T-helper 22 cell (primary cell): ENCODE data around the gene MYOM3.

Experiments used
- DNase-seq: peaks from one replicate; pipeline ENCODE4 v3.0.0-alpha.2; 2020; ENCODE audit warnings: low read depth

Gene MYOM3

DNA sequence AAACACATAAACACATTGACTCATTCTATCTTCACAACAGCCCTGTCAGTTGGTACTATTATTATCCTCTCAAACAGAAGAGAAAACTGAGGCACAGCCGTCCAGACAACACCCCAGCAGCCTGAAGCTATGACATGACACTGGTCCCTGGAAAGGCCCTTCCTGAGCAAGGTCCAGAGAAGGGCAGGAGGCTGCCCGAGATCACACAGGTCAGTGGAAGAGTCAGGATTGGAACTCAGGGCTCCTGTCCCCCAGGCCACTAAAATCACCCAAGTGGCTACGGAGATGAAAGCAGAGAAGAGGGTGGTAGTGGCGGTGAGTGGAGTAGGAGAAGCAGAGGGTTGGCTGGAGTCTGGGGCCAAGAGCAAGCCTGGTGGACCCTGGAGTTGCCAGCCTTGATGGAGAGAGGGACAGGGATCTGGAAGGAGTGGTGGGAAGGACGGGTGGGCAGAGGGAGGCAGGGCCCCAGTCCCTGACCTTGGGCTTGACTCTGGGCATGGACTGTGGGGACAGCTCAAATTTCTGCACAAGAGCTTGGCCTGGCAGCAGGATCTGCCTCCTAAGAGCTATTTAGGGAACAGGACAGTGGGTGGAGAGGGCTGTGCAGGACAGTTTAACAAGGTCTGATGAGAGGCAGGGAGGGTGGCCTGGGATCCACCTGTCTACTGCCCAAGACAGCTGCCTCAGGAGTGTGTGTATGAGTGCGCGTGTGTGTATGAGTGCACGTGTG, 15.8 kb downstream of the MYOM3 start:
- no peak for DNase-seq

DNA sequence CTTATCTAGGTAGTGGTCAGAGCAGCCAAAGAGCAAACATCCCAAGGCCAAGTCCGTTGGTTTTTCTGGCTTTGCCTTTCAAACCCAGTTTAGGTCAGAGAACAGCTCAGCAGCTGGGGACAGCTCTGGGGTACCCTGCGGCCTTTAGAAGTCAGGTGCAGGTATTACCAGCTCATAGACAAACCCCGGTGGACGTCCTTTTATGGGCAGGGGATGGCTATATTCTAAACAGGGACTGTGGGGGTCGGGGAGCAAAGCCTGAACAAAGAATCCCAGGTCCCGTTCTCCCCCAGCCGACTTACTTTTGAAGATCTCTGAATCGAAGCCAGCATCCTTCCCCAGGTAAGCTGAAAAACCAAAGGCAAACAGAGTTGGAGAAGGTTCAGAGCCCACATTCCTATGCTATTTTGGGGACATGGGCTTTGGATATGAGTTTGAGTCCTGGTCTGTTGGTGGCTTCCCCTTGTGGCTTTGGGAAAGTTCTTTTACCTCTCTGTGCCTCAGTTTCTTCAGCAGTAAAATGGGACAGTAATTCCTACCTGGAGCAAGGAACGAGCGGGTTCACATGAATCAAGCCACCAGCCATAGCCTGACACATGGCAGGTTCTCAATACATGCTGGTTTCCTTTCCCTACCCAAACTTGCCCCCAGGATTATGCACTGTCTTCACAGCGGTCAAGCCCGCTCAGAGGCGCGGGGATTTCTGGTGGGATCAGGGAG, 16.6 kb downstream of the MYOM3 start:
- no peak for DNase-seq

DNA sequence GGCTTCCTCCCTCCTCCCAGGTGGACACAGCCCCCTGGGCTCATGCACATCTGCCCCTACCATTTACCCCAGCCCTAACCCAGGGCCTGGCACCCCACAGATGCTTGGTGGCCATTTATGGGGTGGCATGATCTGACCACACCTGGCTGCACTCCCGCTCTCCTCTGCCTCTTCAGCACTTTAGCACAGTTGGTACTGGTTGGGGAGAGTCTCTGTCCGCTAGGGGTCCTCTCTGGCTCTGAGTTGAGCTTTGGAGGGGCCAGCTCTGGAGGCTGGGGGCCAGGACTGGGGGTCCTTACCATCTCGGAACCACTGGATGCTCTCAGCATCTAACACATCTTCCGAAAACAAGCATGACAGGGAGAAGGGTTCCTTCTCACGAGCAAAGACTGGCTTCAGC, 17.4 kb downstream of the MYOM3 start:
- no peak for DNase-seq

DNA sequence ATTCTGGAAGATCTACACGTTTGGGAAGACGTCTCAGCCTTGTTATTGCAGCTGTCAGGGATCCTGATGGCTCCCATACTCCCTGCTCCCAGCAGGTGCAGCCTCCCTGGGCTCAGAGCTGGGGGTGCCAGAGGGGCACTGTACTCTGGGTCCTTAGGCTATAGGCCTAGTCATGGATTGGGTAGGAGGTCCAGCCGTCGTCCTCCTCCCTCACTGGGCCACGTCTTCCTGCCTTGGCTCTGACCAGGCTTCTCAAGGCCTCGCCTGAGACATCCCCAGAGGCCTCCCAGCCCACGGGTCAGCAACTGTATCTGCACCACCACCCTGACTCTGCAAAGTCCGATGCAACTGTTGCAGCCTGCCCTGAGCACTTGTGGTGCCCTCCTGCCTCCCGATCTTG, 18.2 kb downstream of the MYOM3 start:
- DNase-seq = no peak

DNA sequence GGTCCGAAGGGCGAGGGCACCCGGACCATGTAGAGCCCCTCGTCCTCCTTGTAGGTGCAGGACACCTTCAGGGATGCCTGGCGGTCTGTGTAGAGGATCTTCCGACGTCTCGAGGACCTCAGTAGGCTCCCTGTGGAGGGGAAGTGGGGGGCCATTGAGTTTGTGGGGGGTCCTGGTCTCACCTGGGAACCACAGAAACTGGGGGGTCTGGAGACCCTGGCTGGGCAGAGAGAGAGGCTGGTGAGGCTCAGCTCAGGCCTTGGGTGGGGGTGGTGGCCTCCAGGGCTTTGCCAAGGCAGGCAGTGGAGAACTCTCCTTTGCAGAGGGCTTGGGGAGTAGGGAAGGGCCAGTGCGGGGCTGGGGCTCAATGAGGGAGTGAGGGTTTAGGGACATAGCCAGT, 19.0 kb downstream of the MYOM3 start:
- no peak for DNase-seq

DNA sequence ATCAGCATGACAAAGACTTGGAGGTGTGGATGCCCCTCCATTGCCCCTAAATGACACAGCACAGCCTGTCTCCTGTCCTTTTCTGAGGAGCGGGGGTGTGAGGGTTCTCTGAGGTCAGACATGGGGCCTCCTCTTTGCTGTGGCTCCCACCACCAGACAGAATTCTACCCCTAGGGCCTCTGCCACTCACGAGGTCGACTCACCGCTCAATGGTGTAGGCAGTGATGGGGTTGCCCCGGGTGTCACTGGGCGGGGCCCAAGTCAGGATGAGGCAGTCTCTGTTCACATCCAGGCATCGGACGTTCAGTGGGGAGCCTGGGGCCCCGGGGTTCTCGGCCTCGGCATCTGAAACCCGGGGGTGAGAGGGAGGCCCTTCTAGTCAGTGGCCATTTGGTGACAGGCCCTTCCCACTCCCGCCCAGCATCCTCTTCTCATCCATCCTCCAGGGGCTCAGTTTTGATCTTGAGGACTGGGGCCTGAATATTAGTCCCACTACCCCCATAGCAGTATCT, 19.9 kb downstream of the MYOM3 start:
- DNase-seq = no peak

DNA sequence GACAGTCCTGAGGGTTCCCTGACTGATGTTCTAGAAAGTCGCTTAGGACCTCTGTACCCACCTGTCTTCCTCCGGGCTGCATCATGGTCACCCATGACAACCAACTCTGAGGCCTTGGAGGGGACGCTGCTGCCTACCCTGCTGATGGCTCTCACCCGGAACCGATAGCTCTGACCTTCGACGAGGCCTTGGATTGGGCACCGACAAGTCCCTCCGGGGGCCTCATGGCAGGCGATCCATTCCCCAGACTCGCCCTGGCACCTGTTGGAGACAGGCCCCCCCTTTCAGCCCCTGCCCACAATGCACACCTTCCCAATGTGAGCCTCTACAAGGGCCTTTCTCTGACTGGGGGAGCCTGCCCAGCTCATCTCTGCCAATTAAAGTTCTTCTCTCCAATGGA, 21.2 kb downstream of the MYOM3 start:
- DNase-seq = no peak

DNA sequence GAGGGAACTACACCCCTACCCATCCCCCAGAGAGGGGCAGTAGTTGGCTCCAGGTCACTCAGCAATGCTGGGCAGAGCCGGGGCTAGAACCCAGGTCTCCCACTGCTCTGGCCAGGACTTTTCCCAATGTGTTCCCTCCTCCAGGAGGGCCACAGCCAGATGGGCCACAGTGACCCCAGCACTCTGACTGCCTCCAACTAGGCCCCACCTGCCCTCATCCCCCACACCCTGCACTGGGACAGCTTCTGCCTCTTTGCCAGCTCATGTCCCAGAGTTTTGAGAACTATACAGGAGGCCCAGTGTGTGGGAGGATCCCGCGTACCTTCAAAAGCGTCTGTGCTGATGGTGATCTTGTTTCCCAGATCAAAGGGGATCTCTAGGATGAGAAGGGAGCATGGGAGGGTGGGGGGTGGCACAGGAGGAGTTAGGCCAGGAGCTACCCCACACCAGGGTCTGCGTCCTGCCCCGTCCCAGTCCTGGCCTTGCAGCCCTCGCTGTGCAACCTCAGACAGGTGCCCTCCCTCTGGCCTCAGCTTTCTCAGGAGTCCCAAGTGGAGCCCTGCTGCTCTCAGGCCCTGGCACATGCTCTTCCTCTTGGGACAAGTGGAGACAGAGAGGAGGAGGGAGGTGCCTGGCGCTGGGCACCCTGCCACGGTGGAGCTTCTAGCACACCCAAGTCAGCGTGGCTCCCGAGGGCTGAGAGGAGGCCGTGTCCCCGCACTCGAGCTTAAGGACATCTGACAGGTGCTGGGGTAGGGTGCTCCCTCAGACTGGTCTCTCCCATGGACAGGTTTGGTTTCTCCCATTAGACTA, 22.0 kb downstream of the MYOM3 start:
- no peak for DNase-seq

DNA sequence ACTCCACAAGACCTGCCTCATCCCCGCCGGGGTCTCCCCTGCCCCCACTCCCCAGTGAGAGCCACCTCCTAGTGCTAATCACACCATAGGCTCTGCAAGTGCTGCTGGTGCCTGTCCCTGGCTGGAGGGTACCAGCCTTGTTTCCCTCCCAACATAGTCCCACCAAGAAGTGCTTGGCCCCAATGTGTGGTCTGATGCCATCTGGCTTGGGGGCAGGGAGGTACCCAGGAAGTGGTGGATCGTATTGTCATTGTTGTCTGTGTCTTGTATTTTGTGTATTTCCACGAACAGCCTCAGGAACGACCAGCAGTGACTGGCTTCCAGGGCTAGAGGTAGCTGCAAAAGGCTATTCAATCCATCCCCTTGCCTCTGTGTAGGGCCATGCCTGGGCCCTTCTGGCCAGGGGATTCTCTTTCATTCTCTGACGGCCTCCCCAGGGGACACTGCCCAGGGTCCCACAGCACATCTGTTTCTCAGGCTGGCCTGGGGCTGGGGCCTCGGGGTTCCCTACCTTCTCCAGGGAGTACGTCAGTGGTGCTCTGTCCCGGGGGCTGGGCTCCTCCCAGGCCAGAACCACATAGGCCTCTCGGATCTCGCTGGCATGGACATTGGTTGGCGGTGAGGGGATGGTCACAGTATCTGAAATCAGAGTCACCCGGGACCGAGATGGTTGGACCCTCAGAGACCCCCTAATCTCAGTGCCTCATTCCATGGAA, 22.8 kb downstream of the MYOM3 start:
- DNase-seq = no peak

DNA sequence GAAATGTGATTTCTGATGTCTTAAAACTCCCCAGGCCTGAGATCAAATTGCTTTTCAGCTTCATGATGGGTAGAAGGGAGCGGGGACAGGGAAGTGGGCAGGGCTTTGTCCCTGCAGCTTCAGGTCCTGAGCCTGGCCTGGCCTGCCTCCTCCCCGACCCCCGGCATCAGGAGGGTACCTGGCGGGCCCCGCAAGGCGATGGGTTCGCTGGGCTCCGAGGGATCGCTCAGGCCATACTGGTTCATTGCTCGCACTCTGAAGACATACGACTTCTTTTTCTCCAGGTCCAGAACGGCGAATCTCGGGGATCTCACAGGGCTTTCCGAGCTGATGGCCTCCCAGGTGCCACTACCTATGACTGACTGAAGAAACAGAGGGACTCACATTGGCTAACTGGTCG, 25.5 kb downstream of the MYOM3 start:
- DNase-seq = no peak

DNA sequence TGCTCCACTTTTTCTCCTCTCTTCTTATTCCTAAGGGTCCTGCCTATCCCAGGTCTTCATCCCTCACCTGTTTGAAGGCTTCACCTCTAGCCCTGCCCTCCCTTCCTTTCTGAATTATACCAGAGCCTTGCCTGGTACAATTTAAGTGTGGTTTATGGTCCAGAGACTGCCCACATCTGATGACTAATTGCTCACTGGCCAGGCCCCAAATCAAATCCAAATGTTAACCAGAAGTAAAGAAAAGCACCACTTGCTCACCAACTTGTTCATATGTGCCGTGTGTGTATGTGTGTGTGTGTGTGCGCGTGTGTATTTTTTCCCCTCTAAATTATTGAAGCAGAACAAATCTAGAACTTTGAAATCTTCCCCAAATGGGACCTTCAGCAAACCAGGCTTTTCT, 26.4 kb downstream of the MYOM3 start:
- no peak for DNase-seq

DNA sequence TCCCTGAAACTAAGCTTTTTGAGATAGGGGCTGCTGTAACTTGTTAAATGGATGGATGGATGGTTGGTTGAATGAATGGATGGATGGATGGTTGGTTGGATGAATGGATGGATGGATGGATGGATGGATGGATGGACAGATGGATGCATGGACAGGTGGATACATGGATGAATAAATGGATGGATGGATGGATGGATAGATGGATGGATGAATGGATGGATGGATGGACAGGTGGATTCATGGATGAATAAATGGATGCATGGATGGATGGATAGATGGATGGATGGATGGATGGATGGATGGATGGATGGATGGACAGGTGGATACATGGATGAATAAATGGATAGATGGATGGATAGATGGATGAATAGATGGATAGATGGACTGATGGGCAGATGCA, 26.9 kb downstream of the MYOM3 start:
- DNase-seq = no peak

DNA sequence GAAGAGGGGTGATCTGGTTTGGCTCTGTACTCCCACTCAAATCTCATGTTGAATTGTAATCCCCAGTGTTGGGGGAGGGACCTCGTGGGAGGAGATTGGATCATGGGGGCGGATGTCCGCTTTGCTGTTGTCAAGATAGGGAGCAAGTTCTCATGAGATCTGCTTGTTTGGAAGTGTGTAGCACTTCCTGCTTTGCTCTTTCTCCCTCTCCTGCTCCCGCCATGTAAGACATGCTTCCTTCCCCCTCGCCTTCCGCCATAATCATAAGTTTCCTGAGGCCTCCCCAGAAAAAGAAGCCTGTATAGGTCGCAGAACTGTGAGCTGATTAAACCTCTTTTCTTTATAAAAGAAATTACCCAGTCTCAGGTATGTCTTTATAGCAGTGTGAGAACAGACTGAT, 27.9 kb downstream of the MYOM3 start:
- DNase-seq = no peak

DNA sequence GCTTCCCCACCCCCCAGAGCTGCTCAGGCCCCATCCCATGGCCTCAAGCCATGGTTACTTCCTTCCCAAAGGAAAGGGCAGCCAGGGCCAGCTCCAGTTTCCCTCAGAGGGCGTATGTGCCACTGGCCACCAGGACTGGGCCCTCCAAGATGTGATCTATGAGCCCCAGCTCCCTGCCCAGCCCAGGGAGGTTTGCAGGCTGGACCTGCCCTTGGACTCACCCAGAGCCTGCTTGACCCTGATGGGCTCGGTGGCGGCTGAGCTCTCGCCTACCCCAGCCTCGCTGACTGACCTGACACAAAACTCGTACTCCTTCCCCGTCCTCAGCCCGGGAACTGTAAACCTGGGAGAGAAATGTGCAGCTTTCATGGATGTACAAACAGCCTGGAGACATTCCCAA, 29.6 kb downstream of the MYOM3 start:
- no peak for DNase-seq

DNA sequence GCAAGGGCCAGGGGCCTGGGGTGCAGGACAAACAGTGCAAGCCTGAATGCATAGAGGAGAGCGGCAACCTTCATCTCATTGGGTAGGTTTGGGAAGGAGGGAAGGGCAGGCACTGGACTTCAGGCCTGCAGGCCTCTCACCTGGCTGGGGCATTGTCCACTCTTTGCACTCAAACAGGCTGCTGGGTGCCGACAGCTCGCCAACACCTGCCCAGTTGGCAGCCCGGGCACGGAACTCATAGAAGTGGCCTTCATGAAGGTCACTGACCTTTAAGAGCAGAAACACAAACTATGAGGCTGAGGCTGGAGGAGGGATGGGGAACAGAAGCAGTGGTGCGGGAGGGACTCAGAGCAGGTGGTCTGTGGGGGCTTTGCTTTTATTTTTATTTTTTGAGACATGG, 30.7 kb downstream of the MYOM3 start:
- DNase-seq = no peak

DNA sequence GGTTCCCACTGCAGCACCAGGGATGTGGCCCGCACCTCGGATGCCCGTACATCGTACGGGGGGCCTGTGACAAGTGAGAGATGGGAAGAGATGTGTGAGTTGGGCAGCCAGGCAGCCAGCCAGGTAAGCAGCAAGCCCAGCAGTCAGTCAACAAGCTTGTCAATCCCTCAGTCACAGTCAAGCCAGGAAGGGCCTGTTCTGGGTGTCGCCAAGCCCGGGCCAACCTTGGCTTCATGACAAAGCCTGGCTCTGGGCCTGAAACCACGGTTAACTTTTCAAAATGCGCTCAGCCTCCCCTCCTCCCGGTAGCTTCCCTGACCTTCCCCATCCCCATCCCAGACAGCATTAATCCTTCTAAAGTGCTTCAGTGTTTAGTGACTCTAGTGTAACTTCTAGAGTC, 31.8 kb downstream of the MYOM3 start:
- no peak for DNase-seq

DNA sequence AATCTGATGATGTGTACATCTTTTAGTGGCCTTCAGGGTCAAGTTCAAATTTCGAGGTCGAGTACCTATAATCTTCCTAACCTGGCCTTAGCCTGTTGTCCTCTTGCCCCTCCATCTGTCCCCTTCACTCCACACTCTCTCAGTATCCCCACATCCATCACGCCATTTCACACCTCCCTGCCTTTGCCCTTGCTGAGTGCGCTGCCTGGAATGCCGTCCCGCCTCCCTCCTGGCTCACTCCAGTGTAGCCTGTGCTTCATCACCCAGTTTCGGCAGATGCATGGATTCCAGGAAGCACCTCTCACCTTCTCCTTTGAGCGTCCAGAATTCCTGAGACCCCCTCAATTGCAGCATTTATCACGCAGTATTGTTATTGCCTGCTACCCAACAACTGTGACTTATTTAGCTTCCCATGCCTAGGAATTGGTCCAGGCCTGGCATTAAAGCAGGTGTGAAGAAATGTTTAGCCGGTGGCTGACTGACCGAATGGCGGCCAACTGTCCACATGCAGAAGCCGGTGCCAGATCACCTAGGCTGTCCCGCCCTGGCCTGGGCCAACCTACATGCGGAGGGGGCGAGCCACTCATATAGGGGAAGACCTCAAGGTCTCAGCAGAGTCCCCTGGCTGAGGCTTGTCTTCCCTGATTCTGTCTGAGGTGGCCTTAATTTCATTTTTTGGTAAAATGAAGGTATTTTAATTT, 34.5 kb downstream of the MYOM3 start:
- DNase-seq = no peak

DNA sequence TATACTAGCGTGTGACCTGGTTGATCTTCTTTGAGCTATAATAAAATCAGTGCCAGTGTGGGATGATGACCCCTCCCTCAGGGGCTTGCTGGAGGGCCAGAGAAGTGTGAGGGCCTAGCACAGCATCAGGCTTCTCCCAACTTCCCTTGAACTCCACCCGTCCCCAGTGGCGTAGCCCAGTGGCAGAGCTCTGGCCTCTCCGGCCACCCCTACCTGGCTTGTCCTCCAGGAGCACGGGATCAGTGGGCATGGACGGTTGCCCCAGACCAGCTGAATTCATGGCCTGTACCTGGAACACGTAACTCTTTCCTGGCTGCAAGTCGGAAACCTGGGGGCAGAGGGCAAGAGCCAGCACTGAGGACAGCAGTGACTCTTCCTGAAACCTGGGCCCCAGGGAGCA, 36.0 kb downstream of the MYOM3 start:
- no peak for DNase-seq

DNA sequence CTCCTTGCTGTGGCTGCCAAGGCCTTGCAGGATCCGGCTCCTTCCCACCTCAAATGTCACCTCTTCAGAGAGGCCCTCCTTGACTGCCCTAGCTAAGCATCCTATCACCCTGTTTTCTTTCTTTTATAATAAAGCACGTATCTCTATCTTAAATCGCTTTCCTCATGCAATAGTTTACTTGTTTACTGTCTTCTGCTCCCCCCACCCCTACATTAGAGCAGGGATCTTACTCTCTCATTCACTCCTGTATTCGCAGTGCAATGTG, 36.4 kb downstream of the MYOM3 start:
- no peak for DNase-seq

DNA sequence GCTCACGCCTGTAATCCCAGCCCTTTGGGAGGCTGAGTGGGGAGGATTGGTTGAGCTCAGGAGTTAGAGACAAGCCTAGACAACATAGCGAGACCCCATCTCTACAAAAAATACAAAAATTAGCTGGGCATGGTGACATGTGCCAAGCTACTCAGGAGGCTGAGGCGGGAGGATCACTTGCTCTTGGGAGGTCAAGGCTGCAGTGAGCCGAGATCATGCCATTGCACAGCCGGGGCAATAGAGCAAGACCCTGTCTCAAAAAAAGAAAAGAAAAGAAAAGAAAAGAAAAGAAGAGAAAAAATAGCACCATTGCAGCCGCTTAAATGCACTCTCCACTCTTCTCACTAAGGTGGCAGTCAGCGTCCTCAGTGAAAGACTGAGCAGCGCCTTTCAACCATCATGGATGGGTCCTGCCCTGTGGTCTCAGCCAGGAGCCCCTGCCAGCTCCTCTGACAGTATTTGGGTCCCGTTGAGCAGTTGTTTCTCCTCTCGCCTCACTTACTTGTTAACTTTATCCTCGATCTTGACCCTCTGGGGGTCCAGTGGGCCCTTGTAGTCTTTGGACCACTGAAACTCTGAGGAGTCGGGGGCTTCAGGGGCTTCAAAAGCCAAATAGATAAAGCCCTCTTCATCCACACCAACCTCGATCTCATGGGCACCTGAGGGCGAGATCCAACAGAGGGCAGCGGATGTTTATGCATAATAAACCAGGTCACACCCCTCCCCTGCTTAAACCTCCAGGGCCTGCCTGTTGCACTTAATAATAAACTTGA, 36.9 kb downstream of the MYOM3 start:
- no peak for DNase-seq

DNA sequence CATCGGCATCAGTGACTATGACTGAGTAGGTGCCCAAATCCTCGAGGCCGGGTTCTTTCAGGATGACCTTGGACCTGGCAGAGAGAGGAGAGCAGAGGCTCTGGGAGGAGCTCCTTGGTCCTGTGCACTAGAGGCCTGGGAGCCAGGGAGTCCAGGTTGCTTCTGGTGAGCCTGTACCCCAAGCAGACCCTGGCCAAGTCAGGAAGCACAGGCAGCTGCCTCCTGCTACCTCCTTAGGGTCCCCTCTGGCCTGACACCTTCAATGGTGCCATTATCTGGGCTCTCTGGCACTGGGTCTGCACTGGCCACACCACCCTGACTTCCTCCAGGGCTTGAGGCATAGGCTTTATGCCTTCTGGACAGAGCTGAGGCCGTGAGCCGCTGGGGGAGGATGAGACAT, 37.7 kb downstream of the MYOM3 start:
- no peak for DNase-seq
